NCI-H2029 (cell line): ENCODE data around the gene FBXL7.
A peak's percentile ranks its signal among the peaks of the same experiment; 100 is the strongest.

Experiments used
- DNase-seq: peaks from one replicate; lab custom pipeline; 2025; lab: John Stamatoyannopoulos, UW

FBXL7 gene

DNA sequence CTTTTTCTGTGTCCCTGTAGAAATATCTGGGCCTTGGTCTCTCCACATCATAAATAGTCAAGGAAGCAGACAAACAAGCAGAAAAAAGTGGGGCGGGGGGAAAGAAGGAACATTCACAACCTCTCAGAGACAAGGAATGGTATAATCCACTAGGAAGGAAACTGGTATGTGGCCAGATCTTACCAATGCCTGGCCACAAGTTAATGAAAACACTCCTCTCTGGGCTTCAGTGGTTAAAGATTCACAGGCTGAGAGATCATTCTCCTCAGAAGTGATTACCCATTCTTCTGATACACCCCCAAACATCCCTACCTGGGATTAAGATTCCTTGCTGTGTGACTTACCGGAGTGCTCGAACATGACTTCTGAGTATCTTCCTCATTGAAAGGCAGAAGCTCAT is 389.0 kb downstream of the FBXL7 start:
- no peak for DNase-seq

GRCh38 chr5:15893866-15894265 is 393.9 kb downstream of the FBXL7 start:
- DNase-seq = no peak

- no peak for DNase-seq
Measured at GRCh38 chr5:15897656-15898055, 397.7 kb downstream of the FBXL7 start.

- DNase-seq = no peak
Measured at GRCh38 chr5:15898641-15899040, 398.7 kb downstream of the FBXL7 start.

GRCh38 chr5:15899481-15899880 is 399.5 kb downstream of the FBXL7 start:
- no peak for DNase-seq

- no peak for DNase-seq
Measured at GRCh38 chr5:15901151-15901550, 401.2 kb downstream of the FBXL7 start.

DNA sequence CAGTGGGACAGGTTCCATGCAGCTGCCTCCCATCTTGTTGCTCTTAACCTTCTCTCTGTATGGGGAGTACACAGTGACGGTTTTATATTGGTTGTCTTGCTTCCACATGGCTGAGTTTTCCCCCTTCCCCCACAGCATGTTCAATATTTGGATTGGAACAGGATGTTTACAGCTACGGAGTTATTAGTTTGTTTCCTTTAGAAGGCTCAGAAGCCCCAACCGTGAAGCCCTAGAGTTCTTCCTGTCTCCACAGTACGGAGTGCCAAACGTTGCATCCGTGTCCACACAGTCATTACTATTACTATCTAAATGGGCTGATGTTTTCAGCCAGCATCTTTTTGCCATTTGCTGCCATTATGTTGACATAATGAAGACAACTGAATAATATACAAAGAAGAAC is 402.1 kb downstream of the FBXL7 start:
- DNase-seq = peak; percentile 18

DNA sequence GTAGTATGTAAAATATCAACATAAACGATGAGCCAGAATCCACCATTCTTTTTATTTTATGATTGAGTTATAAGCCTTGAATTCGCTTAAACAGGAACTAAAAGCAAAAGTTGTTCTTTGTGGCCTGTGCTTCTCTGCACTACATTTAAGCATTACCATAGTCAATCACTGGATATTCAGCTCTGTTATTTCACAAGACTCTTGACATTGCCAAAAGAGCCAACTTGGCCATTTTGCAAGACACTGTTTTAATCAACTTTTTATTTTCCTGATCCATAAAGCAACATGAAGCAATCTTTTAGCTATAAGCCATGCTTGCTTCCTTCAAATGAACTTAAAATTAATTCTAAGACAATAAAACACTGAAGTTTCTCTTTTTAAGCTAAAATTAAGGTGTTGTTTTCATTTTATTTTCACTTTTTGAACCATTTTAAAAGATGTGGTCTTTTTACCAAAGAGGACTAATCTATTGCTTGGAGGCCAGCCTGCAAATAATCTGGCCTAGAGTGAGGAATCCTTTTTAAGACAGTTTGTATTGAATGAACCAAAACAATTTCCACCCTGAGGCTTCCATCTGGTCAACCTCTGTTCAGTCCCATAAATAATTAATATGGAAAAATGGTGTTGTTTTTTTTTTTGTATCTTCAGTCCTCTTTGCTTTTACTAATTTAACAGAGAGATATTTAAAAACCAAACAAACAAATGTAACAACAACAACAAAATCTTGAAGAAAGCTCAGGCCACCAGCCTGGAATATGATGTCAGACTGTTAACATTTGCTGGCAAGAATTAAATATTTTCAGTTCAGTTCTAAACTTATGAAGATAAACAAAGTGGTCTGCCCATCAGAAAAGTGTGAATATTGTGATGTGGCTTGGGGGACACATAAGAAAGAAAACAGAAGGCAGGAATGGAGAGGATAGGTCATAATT is 405.2 kb downstream of the FBXL7 start:
- no peak for DNase-seq

GRCh38 chr5:15914638-15915037 is 414.7 kb downstream of the FBXL7 start:
- DNase-seq = no peak

GRCh38 chr5:15926586-15926985 is 426.6 kb downstream of the FBXL7 start:
- no peak for DNase-seq

- DNase-seq = peak; percentile 0
Measured at GRCh38 chr5:15927710-15928380, 427.9 kb downstream of the FBXL7 start.

GRCh38 chr5:15929611-15930263 is 429.8 kb downstream of the FBXL7 start:
- DNase-seq = no peak

DNA sequence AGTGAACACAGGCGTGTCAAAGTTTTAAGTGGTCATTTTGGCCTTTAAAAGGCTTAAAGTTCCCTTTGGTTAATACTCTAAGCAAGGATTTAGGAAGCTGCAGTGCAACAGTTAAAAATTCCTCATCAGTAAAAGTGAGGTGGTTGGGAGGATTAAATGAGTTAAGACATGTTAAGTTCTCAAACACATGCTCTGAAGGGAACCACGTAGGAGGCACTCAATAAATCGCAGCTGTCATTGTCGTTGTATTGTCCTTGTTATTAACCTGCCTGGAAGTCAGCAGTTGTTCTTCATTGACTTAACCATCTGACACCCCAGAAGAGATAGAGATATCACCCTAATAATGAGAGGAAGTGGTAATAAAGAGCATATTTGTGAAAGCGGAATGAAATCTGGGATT is 432.1 kb downstream of the FBXL7 start:
- DNase-seq = no peak

- no peak for DNase-seq
Measured at GRCh38 chr5:15933259-15934207, 433.6 kb downstream of the FBXL7 start.

GRCh38 chr5:15936505-15937245 is 436.7 kb downstream of the FBXL7 start:
- DNase-seq = no peak

GRCh38 chr5:15937708-15938107 is 437.7 kb downstream of the FBXL7 start:
- no peak for DNase-seq

GRCh38 chr5:15938186-15938585 is 438.2 kb downstream of the FBXL7 start:
- DNase-seq = no peak

- no peak for DNase-seq
Measured at GRCh38 chr5:15938961-15939360, 439.0 kb downstream of the FBXL7 start.

- DNase-seq = no peak
Measured at GRCh38 chr5:15940905-15941304, 440.9 kb downstream of the FBXL7 start.

- DNase-seq = no peak
Measured at GRCh38 chr5:15943487-15943886, 443.5 kb downstream of the FBXL7 start.

GRCh38 chr5:15946026-15946425 is 446.0 kb downstream of the FBXL7 start:
- no peak for DNase-seq
